Lung microvascular endothelial cell (primary cell): Measurements from ENCODE around the gene NDUFV2. TPM values are rescaled to one million over a fixed set of nuclear protein-coding genes. Genes with fewer than 3 reads are reported as not detected.
"Not testable (repeated sequence)": the region's sequence is repeated elsewhere in the genome, so short reads cannot be mapped to it uniquely, and the experiment has no call there.

ENCODE experiments used
- DNase-seq, 2 donors: peaks; one replicate each; pipeline versions ENCODE4 v3.0.0 to v3.0.0-alpha.2; 2010; ENCODE audit warnings: low read depth in 2 of 2
- total RNA-seq: library from RNA; depleted of rRNA; stranded (reverse); fragments of >200 nt; gene quantifications from 2 replicates; pipeline ENCODE4 v1.2.1, GENCODE V29; 2014

Gene NDUFV2
- 78.6 and 88.0 TPM in 2 replicates for total RNA-seq

GRCh38 chr18:9102508-9103375, at the start of gene NDUFV2:
TSS of gene NDUFV2 (plus strand) at chr18:9102699. CDS start at chr18:9102744, 45 bp downstream.
- peak; percentile 97 to 99 for DNase-seq

DNA sequence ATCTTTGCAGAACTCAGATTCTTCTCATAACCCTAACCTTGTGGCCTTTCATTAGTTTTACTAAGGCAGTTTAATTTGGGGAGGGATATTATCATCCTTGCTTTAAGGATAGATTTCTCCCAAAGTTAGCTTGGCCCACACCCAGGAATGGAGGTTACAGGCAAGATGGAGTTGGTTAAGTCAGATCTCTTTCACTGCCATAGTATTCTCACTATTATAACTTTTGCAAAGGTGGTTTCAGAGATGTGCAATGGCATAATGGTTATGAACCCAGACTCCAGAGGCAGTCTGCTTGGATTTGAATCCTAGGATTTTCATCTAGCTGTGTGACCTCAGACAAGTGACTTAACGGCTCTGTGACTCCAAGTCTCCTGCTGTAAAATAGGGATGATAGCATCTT, 48.7 kb upstream of the NDUFV2 start:
- DNase-seq: no peak

GRCh38 chr18:9055185-9055584, 47.3 kb upstream of the NDUFV2 start:
- DNase-seq: peak; percentile 77 to 85

GRCh38 chr18:9055626-9056025, 46.9 kb upstream of the NDUFV2 start:
- DNase-seq: no peak

DNA sequence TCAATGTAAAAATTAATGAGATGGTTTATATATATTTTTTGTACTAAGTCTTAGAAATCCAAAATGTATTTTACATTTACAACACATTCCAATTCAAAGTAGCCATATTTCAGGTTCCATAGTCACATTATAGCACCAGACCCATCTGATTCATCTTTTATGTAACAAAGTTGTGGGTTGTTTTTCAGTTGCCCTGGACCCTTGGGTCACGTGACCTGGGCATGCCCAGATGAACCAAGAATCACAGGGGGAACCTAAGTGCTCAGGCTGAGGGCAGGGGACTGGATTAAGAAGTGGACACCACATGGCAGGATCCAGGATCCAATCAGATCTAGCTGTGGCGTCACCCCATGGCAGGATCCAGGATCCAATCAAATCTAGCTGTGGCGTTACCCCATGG, 44.9 kb upstream of the NDUFV2 start:
- no peak for DNase-seq

- DNase-seq: no peak
These were observed 44.1 kb upstream of the NDUFV2 start for GRCh38 chr18:9058406-9058805.

- DNase-seq: no peak
These were observed 40.1 kb upstream of the NDUFV2 start for GRCh38 chr18:9062418-9062751.

DNA sequence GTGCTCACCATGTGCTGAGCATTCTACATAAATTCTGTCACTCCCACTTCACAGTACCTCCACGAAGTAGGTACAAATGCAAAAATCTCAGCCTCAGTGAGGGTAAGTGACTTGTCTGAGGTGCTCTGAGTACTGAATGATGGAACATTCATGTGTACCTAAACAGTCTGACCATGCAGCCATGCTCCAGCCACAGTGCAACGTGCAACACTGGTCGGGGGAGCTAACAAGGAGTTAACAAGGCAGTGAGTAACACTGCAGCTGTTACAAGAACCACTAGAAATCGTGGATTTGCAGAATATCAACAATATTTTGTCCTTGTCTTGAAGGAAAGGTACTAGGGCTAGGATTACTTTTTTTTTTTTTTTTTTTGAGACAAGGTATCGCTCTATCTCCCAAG, 36.6 kb upstream of the NDUFV2 start:
- DNase-seq: no peak

DNA sequence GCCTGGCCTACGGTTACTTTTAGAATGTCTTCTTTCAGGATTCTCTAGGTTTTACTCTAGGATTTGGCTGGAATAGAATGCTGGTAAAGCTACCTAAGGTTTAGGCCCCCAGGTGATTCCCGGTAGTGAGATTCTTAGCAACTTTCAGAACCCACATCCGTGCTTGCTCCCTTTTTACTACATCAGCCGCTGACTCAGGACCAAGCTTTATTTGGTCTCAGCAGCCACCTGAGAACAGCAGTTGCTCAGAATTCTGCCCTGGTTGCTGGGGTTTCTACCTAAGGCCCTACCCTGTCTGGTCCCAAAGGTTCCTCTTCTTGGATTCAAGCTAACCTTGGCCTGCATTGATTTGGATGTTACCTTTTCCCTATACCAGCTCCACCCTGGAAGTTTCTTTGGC, 36.1 kb upstream of the NDUFV2 start:
- DNase-seq: no peak

DNA sequence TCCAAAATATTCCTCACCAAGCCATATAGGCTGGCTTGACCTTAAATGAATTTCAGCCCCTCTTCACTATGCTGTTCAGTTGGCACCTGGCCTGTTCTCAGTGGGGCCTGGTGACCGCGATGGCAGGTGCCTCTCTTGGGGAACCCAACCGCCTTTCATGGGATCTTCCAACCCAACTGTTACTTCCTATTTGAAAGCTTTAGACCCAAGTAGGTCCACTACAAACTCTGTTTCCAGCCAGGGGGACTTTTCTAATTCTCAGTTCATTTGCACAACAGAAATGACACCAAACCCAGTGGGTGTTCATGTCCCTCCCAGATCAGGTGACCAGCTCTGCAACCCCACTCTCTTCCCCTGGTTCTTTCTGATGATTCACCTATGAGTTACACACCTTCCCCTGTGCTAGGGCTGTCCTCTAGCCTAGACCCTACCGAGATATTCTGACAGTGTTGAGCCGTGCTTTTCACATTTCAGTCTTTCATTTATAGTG, 35.6 kb upstream of the NDUFV2 start:
- DNase-seq: no peak

DNA sequence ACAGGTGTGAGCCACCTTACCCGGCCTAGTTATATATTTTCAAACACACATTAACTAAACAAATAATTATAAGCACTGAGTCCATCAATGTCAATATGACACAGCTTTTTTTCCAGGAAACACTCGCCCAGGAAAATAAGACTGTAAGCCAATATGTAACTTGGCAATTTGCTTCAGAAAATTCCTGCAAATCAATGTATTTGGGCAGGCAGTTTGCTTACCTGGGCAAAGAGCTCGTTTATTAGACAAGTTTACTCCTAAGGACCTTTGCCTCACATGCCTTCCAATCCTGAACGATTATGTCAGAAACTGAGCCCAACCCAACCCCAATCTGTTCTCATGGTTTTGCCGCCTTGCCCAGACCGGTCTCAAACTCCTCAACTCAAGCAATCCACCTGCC, 34.7 kb upstream of the NDUFV2 start:
- no peak for DNase-seq

GRCh38 chr18:9068346-9068745, 34.2 kb upstream of the NDUFV2 start:
- DNase-seq: no peak

- DNase-seq: peak in 1 of 2 donors; percentile 26
These were observed 32.9 kb upstream of the NDUFV2 start for GRCh38 chr18:9069601-9070000.

GRCh38 chr18:9070212-9070611, 32.3 kb upstream of the NDUFV2 start:
- DNase-seq: no peak

DNA sequence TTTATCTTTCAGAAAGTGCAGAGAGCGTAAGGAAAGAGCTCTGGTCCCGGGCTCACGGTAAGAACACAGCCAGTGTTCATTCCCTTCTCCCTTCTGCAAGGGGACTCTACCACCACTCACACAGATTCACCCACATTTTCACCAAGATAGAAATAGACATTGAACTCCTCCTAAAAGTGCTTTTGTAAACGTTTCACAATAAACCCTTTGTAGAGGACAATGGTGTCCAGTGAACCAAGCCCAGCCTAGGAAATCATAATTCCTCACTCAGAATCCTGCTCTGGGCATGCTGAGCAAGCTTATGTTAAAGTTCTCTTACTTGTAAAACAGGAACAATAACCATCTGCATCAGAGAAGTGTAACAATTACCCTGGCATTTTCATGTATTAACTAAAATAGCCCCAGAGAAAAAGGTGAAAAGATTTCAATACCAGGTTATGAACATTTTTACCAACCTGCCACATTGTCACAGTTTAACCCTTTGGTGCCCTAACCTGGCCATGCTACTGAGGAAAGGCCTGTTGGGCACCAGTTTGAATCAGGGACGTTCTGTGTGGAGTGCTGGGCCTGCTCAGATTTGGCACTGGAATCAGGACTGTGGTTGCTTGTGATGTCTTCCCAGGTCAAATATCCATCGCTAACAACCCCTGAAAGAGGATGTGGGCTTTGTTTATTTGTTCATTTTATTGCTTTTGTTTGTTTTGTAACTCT, 22.5 kb upstream of the NDUFV2 start:
- no peak for DNase-seq

DNA sequence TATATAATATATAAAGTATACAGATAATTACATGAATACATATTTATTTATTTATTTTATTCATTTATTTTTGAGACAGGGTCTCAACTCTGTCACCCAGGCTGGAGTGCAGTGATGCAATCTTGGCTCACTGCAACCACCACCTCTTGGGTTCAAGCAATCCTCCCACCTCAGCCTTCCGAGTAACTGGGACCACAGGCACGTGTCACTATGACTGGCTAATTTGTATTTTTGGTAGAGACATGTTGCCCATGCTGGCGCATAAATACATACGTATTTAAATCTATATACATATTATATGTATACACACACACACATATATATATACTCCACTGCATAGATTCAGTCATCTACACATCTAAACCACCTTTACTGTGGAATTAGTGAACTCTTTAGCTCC, 20.6 kb upstream of the NDUFV2 start:
- no peak for DNase-seq

- DNase-seq: no peak
These were observed 19.6 kb upstream of the NDUFV2 start for GRCh38 chr18:9082711-9083510.

GRCh38 chr18:9086015-9086414, 16.5 kb upstream of the NDUFV2 start:
- no peak for DNase-seq

DNA sequence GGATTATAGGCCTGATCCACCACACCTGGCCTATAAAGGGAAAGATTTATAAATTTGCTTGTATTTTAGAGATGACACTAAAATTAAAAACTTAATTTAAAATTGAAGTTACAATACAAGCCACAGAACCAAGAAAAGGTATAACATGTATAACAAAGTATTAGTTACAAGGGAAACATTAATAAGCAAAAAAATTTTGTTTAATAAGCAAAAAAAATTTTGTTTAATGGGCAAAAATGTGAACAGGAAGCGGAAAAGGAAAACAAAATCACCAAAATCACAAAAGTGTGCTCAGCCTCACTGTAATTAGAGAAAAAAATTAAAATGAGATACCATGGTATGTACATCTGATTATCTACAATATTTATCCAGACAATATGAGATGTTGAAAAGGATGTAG, 15.9 kb upstream of the NDUFV2 start:
- no peak for DNase-seq

GRCh38 chr18:9087144-9087543, 15.4 kb upstream of the NDUFV2 start:
- no peak for DNase-seq

DNA sequence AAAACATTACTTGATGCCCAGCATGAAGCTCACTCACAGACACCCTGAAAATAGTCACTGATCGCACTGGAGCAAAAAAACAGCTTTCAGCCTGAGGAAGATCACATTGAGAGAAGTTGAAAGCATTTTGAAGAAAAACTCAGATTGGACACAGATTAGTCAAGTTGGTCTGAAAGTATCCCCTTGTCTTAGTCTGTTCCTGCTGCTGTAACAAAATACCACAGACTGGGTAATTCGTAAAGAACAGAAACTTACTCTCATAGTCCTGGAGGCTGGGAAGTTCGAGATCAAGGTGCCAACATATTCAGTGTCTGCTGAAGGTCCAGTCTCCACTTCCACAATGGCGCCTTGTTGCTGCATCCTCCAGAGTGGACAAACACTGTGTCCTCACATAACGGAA, 14.2 kb upstream of the NDUFV2 start:
- DNase-seq: no peak

DNA sequence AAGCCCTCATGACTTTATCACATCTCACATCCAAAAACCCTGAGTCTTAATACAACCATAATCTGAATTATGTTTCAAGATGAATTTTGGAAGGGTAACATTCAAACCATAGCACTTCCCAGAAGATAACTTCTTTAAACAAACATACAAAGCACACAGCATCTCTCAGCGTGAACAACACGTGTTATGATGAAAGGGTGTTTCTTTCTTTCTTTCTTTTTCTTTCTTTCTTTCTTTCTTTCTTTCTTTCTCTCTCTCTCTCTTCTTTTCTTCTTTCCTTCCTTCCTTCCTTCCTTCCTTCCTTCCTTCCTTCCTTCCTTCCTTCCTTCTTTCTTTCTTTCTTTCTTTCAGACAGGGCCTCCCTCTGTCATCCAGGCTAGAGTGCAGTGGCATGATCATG, 13.8 kb upstream of the NDUFV2 start:
- not testable (repeated sequence) for DNase-seq
